Endothelial cell of umbilical vein (primary cell): ENCODE data around the gene TRPM5.

Experiments used
- CTCF ChIP-seq, 2 donors: IDR thresholded peaks; 1 replicate in 1 of 2; 2 replicates in 1 of 2; pipeline ENCODE4 v1.5.1; 2011; ENCODE audit warnings: low read length in 2 of 2, mild to moderate bottlenecking in 2 of 2, moderate library complexity in 2 of 2, control low read depth in 1 of 2, inconsistent platforms in 1 of 2, low read depth in 1 of 2; ENCODE audit not compliant: insufficient read depth in 1 of 2; ENCODE audit errors: extremely low read depth in 1 of 2
- FOS ChIP-seq: IDR thresholded peaks from 2 replicates; pipeline ENCODE4 v1.6.1; 2011; ENCODE audit warnings: mild to moderate bottlenecking, low read length, moderate library complexity, borderline replicate concordance; ENCODE audit not compliant: insufficient read depth
- POLR2A ChIP-seq: IDR thresholded peaks from 2 replicates; pipeline ENCODE4 v1.6.1; 2012; ENCODE audit warnings: low read depth, mild to moderate bottlenecking, control low read depth, low read length

GRCh38 chr11:2434506-2435255 is 9.6 kb downstream of the TRPM5 start:
- TF ChIP-seq POLR2A: no peak
- TF ChIP-seq FOS: no peak
- TF ChIP-seq CTCF (IDR thresholded peaks at IDR 0.05; ENCODE audit: extremely low read depth in 1 of 2, insufficient read depth in 1 of 2, low read depth in 1 of 2, low read length in 2 of 2): no peak
